ES-I3 (cell line): Measurements from ENCODE around the gene CEP112.

Source experiments
- H3K36me3 ChIP-seq: 2 replicates; pipeline ENCODE4 v1.6.1; 2013; ENCODE audit warnings: mild to moderate bottlenecking, low read length, control low read depth, moderate library complexity; ENCODE audit not compliant: insufficient read depth
- H3K4me1 ChIP-seq: 2 replicates; pipeline ENCODE4 v1.6.1; 2013; ENCODE audit warnings: mild to moderate bottlenecking, control low read depth, low read length; ENCODE audit not compliant: insufficient read depth
- H3K9ac ChIP-seq: 2 replicates; pipeline ENCODE4 v1.6.1; 2013; ENCODE audit warnings: low read depth, mild to moderate bottlenecking, low read length, moderate library complexity
- H3K9me3 ChIP-seq: 2 replicates; pipeline ENCODE4 v1.6.1; 2013; ENCODE audit warnings: mild to moderate bottlenecking, low read length, moderate library complexity; ENCODE audit not compliant: control insufficient read depth, insufficient read depth

Gene CEP112

GRCh38 chr17:66152756-66153155, 39.2 kb downstream of the CEP112 start:
- Histone ChIP-seq H3K36me3 (no peaks in the 10 kb centered on the region), H3K4me1 (no peaks in the 10 kb centered on the region), H3K9ac (no peak overlapping the region), H3K9me3 (no peaks in the 10 kb centered on the region; the same call in 1 of the 2 replicates)

- no peaks in the 10 kb centered on the region for H3K36me3 ChIP-seq
- no peak overlapping the region for H3K9ac ChIP-seq
- no peaks in the 10 kb centered on the region for H3K9me3 ChIP-seq
- no peaks in the 10 kb centered on the region for H3K4me1 ChIP-seq
These were observed 41.2 kb downstream of the CEP112 start for GRCh38 chr17:66150708-66151107.

GRCh38 chr17:66149562-66149961, 42.4 kb downstream of the CEP112 start:
- no peaks in the 10 kb centered on the region for H3K9me3 ChIP-seq
- H3K9ac ChIP-seq = no peak overlapping the region
- H3K36me3 ChIP-seq = no peaks in the 10 kb centered on the region
- H3K4me1 ChIP-seq = no peaks in the 10 kb centered on the region

GRCh38 chr17:66146394-66146793, 45.5 kb downstream of the CEP112 start:
- Histone ChIP-seq H3K9ac (no peak overlapping the region), H3K9me3 (no peaks in the 10 kb centered on the region), H3K36me3 (no peaks in the 10 kb centered on the region), H3K4me1 (no peaks in the 10 kb centered on the region)

- Histone ChIP-seq H3K36me3 (no peaks in the 10 kb centered on the region), H3K4me1 (no peaks in the 10 kb centered on the region), H3K9ac (no peak overlapping the region), H3K9me3 (no peaks in the 10 kb centered on the region)
These were observed 48.2 kb downstream of the CEP112 start for GRCh38 chr17:66143657-66144282.

- Histone ChIP-seq H3K9me3 (no peaks in the 10 kb centered on the region), H3K9ac (no peak overlapping the region)
These were observed 49.5 kb downstream of the CEP112 start for GRCh38 chr17:66142428-66142827.

DNA sequence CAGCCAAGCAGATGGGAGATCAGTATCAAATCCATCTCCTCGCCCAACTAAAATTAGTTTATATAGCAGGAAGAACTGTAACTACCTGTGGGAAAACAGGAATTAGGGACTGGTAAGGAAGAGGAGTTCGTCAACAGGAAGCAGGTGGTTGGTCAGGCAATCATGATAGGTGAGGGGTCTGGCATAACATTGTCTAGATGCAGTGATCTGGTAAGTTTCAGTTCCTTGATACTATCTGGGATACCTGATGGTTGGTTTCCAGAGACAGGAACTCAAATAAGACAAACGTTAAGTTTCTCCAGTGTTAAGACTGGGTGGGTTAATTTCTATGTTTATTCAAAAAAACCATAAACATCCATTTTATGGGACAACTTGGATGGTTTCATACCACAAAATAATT, 53.8 kb downstream of the CEP112 start:
- no peak overlapping the region for H3K9ac ChIP-seq
- H3K4me1 ChIP-seq = no peaks in the 10 kb centered on the region
- H3K9me3 ChIP-seq = no peaks in the 10 kb centered on the region
- no peaks in the 10 kb centered on the region for H3K36me3 ChIP-seq

More at GRCh38 chr17:66142428-66142827, 49.5 kb downstream of the CEP112 start:
- Histone ChIP-seq H3K4me1 (no peaks in the 10 kb centered on the region), H3K36me3 (no peaks in the 10 kb centered on the region)

DNA sequence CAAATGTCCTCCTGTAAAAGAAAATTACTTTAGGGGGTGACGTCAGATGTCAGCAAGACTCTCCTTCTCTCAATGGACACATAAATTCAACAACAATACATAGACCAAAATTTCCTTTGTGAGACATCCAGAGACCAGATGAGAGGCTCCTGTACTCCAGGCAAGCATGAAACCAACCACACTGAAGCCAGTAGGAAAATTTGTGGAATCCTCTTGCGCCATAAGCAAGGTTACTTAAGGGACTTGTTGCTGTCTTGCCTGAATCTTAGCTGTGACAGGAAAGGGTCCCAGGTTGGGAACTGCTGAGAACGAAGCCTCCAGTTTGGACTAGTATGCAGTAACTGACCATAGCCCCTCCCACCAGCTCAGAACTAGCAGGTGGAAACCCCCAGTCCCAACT, 56.0 kb downstream of the CEP112 start:
- Histone ChIP-seq H3K9me3 (no peaks in the 10 kb centered on the region), H3K36me3 (no peaks in the 10 kb centered on the region), H3K4me1 (no peaks in the 10 kb centered on the region), H3K9ac (no peak overlapping the region)

GRCh38 chr17:66135219-66135618, 56.7 kb downstream of the CEP112 start:
- H3K4me1 ChIP-seq = no peaks in the 10 kb centered on the region
- H3K36me3 ChIP-seq = no peaks in the 10 kb centered on the region
- no peak overlapping the region for H3K9ac ChIP-seq
- H3K9me3 ChIP-seq = no peaks in the 10 kb centered on the region

DNA sequence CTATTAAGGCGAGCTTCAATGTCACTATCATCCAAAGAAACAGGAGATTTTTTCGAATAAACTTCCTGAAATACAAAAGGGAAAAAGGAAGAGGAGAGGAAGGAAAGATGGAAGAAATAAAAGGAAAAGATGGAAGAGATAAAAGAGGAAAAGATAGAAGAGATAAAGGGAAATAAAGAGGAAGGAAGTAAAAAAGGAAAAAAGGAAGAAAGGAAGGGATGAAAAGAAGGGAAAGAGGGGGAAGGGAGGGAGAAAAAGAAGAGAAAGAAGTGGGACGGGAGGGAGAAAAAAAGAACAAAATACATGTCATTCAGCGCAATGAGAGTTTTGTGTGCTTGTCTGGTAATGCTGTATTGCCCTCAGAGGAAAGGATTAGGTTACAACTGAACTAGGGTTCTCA, 62.2 kb downstream of the CEP112 start:
- Histone ChIP-seq H3K9me3 (no peaks in the 10 kb centered on the region), H3K9ac (no peak overlapping the region), H3K4me1 (peaks cover 6% of the 10 kb centered on the region; the same call in 1 of the 2 replicates), H3K36me3 (no peaks in the 10 kb centered on the region)

GRCh38 chr17:66126231-66126630, 65.7 kb downstream of the CEP112 start:
- H3K4me1 ChIP-seq = peaks cover 6% of the 10 kb centered on the region; the same call in 1 of the 2 replicates
- H3K9me3 ChIP-seq = no peaks in the 10 kb centered on the region
- no peak overlapping the region for H3K9ac ChIP-seq
- no peaks in the 10 kb centered on the region for H3K36me3 ChIP-seq

- no peaks in the 10 kb centered on the region for H3K36me3 ChIP-seq
- H3K9me3 ChIP-seq = no peaks in the 10 kb centered on the region
- H3K9ac ChIP-seq = no peak overlapping the region
- H3K4me1 ChIP-seq = peaks cover 6% of the 10 kb centered on the region; the same call in 1 of the 2 replicates
These were observed 68.8 kb downstream of the CEP112 start for GRCh38 chr17:66123163-66123562.

DNA sequence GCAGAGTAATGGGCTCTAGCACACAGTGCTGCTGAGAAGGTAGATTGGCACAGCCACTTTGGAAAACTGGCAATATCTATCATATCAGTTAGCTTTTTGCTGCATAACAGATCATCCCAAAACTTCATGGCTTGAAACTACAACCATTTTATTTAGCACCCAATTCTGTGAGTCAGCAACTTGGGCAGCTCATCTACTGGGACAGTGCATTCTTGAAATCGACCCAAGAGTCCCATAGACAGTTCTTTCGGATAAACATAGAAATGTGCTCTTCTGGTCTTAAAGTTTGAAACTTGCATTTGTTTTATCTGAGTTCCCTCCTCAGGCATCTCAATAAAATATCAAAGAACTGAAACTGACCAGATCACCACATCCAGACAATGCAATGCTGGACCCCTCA, 76.7 kb downstream of the CEP112 start:
- no peaks in the 10 kb centered on the region for H3K36me3 ChIP-seq

GRCh38 chr17:66114609-66115008, 77.3 kb downstream of the CEP112 start:
- no peaks in the 10 kb centered on the region for H3K9me3 ChIP-seq
- H3K9ac ChIP-seq = no peak overlapping the region
- no peaks in the 10 kb centered on the region for H3K4me1 ChIP-seq
- H3K36me3 ChIP-seq = no peaks in the 10 kb centered on the region

More for the DNA sequence above, 76.7 kb downstream of the CEP112 start:
- Histone ChIP-seq H3K9ac (no peak overlapping the region), H3K4me1 (no peaks in the 10 kb centered on the region), H3K9me3 (no peaks in the 10 kb centered on the region)

GRCh38 chr17:66107731-66108130, 84.2 kb downstream of the CEP112 start:
- Histone ChIP-seq H3K9me3 (0 out of 2 replicates have a peak, but pooled peaks cover 4% of the 10 kb centered on the region), H3K4me1 (no peaks in the 10 kb centered on the region), H3K36me3 (no peaks in the 10 kb centered on the region), H3K9ac (no peak overlapping the region)
